ENCODE measurements around the gene ARRB2.

ARRB2 gene

GRCh38 chr17:4718276-4718675 is 7.8 kb downstream of the ARRB2 start:
- Histone ChIP-seq H3K9me3 (no peaks in the 10 kb centered on the region), H3K27ac (peak overlapping the region; percentile 100), H3K27me3 (no peaks in the 10 kb centered on the region), H3K36me3 (peaks cover 78% of the 10 kb centered on the region), H3K4me3 (ENCODE audit: low read depth in 1 of 2, low read length in 1 of 2) (peak overlapping the region; percentile 58 to 63), H3K4me1 (ENCODE audit: control insufficient read depth in 1 of 2, insufficient read depth in 1 of 2, low read depth in 1 of 2, low read length in 1 of 2) (peaks cover 66 to 71% of the 10 kb centered on the region in 2 experiments)
- no peak for TF ChIP-seq CTCF (IDR thresholded peaks at IDR 0.05)

- H3K4me3 ChIP-seq (ENCODE audit: low read depth in 1 of 2, low read length in 1 of 2) = no peak overlapping the region
- peaks cover 71% of the 10 kb centered on the region for H3K36me3 ChIP-seq
- no peaks in the 10 kb centered on the region for H3K27me3 ChIP-seq
- peaks cover 62 to 71% of the 10 kb centered on the region in 2 experiments for H3K4me1 ChIP-seq (ENCODE audit: control insufficient read depth in 1 of 2, insufficient read depth in 1 of 2, low read depth in 1 of 2, low read length in 1 of 2)
- peak overlapping the region; percentile 100 for H3K27ac ChIP-seq
- no peak for TF ChIP-seq CTCF (IDR thresholded peaks at IDR 0.05)
- H3K9me3 ChIP-seq = no peaks in the 10 kb centered on the region
Measured at GRCh38 chr17:4719146-4719545, 8.7 kb downstream of the ARRB2 start.

GRCh38 chr17:4719684-4720221 is 9.3 kb downstream of the ARRB2 start:
- no peaks in the 10 kb centered on the region for H3K9me3 ChIP-seq
- H3K27ac ChIP-seq = peak overlapping the region; percentile 100
- H3K4me3 ChIP-seq (ENCODE audit: low read depth in 1 of 2, low read length in 1 of 2) = no peak overlapping the region
- H3K27me3 ChIP-seq = no peaks in the 10 kb centered on the region
- no peak for TF ChIP-seq CTCF (IDR thresholded peaks at IDR 0.05)
- peaks cover 71% of the 10 kb centered on the region for H3K36me3 ChIP-seq
- peaks cover 62 to 72% of the 10 kb centered on the region in 2 experiments for H3K4me1 ChIP-seq (ENCODE audit: control insufficient read depth in 1 of 2, insufficient read depth in 1 of 2, low read depth in 1 of 2, low read length in 1 of 2)

- Histone ChIP-seq H3K9me3 (no peaks in the 10 kb centered on the region), H3K27ac (peak overlapping the region; percentile 100), H3K4me3 (ENCODE audit: low read depth in 1 of 2, low read length in 1 of 2) (no peak overlapping the region), H3K36me3 (peaks cover 63% of the 10 kb centered on the region), H3K27me3 (no peaks in the 10 kb centered on the region), H3K4me1 (ENCODE audit: control insufficient read depth in 1 of 2, insufficient read depth in 1 of 2, low read depth in 1 of 2, low read length in 1 of 2) (peaks cover 62 to 72% of the 10 kb centered on the region in 2 experiments)
- no peak for TF ChIP-seq CTCF (IDR thresholded peaks at IDR 0.05)
Measured at GRCh38 chr17:4720787-4721186, 10.4 kb downstream of the ARRB2 start.

- Histone ChIP-seq H3K9me3 (no peaks in the 10 kb centered on the region), H3K36me3 (peaks cover 56% of the 10 kb centered on the region), H3K4me3 (ENCODE audit: low read depth in 1 of 2, low read length in 1 of 2) (no peak overlapping the region), H3K27me3 (no peaks in the 10 kb centered on the region), H3K4me1 (ENCODE audit: control insufficient read depth in 1 of 2, insufficient read depth in 1 of 2, low read depth in 1 of 2, low read length in 1 of 2) (peaks cover 62 to 72% of the 10 kb centered on the region in 2 experiments), H3K27ac (peak overlapping the region; percentile 100)
- TF ChIP-seq CTCF (IDR thresholded peaks at IDR 0.05) = no peak
Measured at GRCh38 chr17:4721203-4722135, 11.0 kb downstream of the ARRB2 start.
